Liver (tissue), 9 donors: ENCODE measurements around the gene ABL1. TPM values are rescaled to one million over a fixed set of nuclear protein-coding genes. Genes with fewer than 3 reads are reported as not detected.

ENCODE experiments used
- DNase-seq: peaks from one replicate; pipeline ENCODE4 v3.0.0-alpha.2; 2017; ENCODE audit warnings: low spot score
- H3K27ac ChIP-seq, 2 donors: one replicate each; pipeline ENCODE4 v1.7.0; 2013; ENCODE audit warnings: inconsistent platforms in 2 of 2, low read length in 2 of 2, control low read depth in 1 of 2, low read depth in 1 of 2, mild to moderate bottlenecking in 1 of 2
- H3K27me3 ChIP-seq, 4 donors: one replicate each; pipeline versions ENCODE4 v1.6.1 to v1.7.0; 2013; ENCODE audit warnings: low read length in 3 of 4, inconsistent platforms in 1 of 4, mild to moderate bottlenecking in 1 of 4, moderate library complexity in 1 of 4; ENCODE audit not compliant: control insufficient read depth in 4 of 4, insufficient read depth in 4 of 4
- H3K36me3 ChIP-seq, 4 donors: one replicate each; pipeline versions ENCODE4 v1.6.1 to v1.7.0; 2013; ENCODE audit warnings: low read length in 3 of 4, mild to moderate bottlenecking in 3 of 4, low read depth in 1 of 4, moderate library complexity in 1 of 4; ENCODE audit not compliant: control insufficient read depth in 4 of 4, insufficient read depth in 3 of 4
- H3K4me1 ChIP-seq, 4 donors: one replicate each; pipeline versions ENCODE4 v1.6.1 to v1.7.0; 2013; ENCODE audit warnings: low read length in 3 of 4, mild to moderate bottlenecking in 3 of 4, moderate library complexity in 1 of 4; ENCODE audit not compliant: control insufficient read depth in 4 of 4, insufficient read depth in 4 of 4
- H3K4me3 ChIP-seq, 3 donors: one replicate each; pipeline versions ENCODE4 v1.6.1 to v1.7.0; 2013; ENCODE audit warnings: low read length in 3 of 3, control low read depth in 1 of 3, low read depth in 1 of 3, mild to moderate bottlenecking in 1 of 3
- H3K9ac ChIP-seq, 2 donors: one replicate each; pipeline ENCODE4 v1.7.0; 2013; ENCODE audit warnings: low read length in 2 of 2, mild to moderate bottlenecking in 2 of 2, moderate library complexity in 2 of 2, control low read depth in 1 of 2, low read depth in 1 of 2
- H3K9me3 ChIP-seq, 4 donors: one replicate each; pipeline versions ENCODE4 v1.6.1 to v1.7.0; 2013; ENCODE audit warnings: low read length in 3 of 4; ENCODE audit not compliant: control insufficient read depth in 4 of 4
- EGR1 ChIP-seq, 2 donors: IDR thresholded peaks; 2 replicates each; pipeline ENCODE4 v1.6.1; 2016 to 2018; ENCODE audit warnings: antibody characterized with exemption in 2 of 2, low read depth in 2 of 2
- FOXA1 ChIP-seq: IDR thresholded peaks from 2 replicates; pipeline ENCODE4 v1.6.1; 2016; ENCODE audit warnings: antibody characterized with exemption
- FOXA2 ChIP-seq: IDR thresholded peaks from 2 replicates; pipeline ENCODE4 v1.6.1; 2016; ENCODE audit warnings: antibody characterized with exemption
- GABPA ChIP-seq, 2 donors: IDR thresholded peaks in 1 of 2; conservative IDR thresholded peaks in 1 of 2; 2 replicates each; pipeline ENCODE4 v1.6.1; 2016; ENCODE audit warnings: antibody characterized with exemption in 2 of 2, mild to moderate bottlenecking in 1 of 2, moderate library complexity in 1 of 2
- HNF4A ChIP-seq, 2 donors: conservative IDR thresholded peaks; 2 replicates each; pipeline ENCODE4 v1.6.1; 2016; ENCODE audit warnings: antibody characterized with exemption in 2 of 2, mild to moderate bottlenecking in 2 of 2
- HNF4G ChIP-seq: IDR thresholded peaks from 2 replicates; pipeline ENCODE4 v1.6.1; 2016; ENCODE audit warnings: antibody characterized with exemption
- JUND ChIP-seq, 2 donors: IDR thresholded peaks; 2 replicates each; pipeline ENCODE4 v1.6.1; 2016; ENCODE audit warnings: antibody characterized with exemption in 2 of 2
- NR2F2 ChIP-seq: IDR thresholded peaks from 2 replicates; pipeline ENCODE4 v1.6.1; 2016; ENCODE audit warnings: antibody characterized with exemption
- RAD21 ChIP-seq, 2 donors: IDR thresholded peaks; 2 replicates each; pipeline ENCODE4 v1.6.1; 2016; ENCODE audit warnings: antibody characterized with exemption in 2 of 2, mild to moderate bottlenecking in 2 of 2
- REST ChIP-seq: IDR thresholded peaks from 2 replicates; pipeline ENCODE4 v1.6.1; 2016; ENCODE audit warnings: antibody characterized with exemption, mild to moderate bottlenecking
- RXRA ChIP-seq, 2 donors: IDR thresholded peaks; 2 replicates each; pipeline ENCODE4 v1.6.1; 2017 to 2018; ENCODE audit warnings: antibody characterized with exemption in 2 of 2, mild to moderate bottlenecking in 1 of 2
- SP1 ChIP-seq: IDR thresholded peaks from 2 replicates; pipeline ENCODE4 v1.6.1; 2018; ENCODE audit warnings: antibody characterized with exemption, mild to moderate bottlenecking
- YY1 ChIP-seq: IDR thresholded peaks from 2 replicates; pipeline ENCODE4 v1.6.1; 2016; ENCODE audit warnings: antibody characterized with exemption, mild to moderate bottlenecking
- ZBTB33 ChIP-seq: IDR thresholded peaks from 2 replicates; pipeline ENCODE4 v1.6.1; 2016; ENCODE audit warnings: antibody characterized with exemption
- WGBS: extraction: QIAGEN DNeasy Blood & Tissue Kit; methylation state at CpG from one replicate; pipeline ENCODE4 v1.1.7; 2013; 5-methylcytosine and 5-hydroxymethylcytosine counted together
- polyA plus RNA-seq, 2 donors: library from polyadenylated mRNA; stranded (reverse) in 1 of 2; unstranded in 1 of 2; fragments of 200-250 nt in 1 of 2; fragments of >200 nt in 1 of 2; fragmentation: Nextera tagmentation in 1 of 2; extraction: Ambion mirVana in 1 of 2; gene quantifications; one replicate each; pipeline versions ENCODE4 v1.2.1 to v1.2.3, GENCODE V29; 2013 to 2015
- total RNA-seq, 2 donors: library from RNA; depleted of rRNA; stranded (reverse); fragments of >200 nt; gene quantifications; one replicate each; pipeline ENCODE4 v1.2.3, GENCODE V29; 2014
- TF ChIP-seq, protein P1 (sequence below): IDR thresholded peaks from 2 replicates; pipeline ENCODE4 v1.6.1; 2016; ENCODE audit warnings: antibody characterized with exemption
- TF ChIP-seq, protein P2 (sequence below): IDR thresholded peaks from 2 replicates; pipeline ENCODE4 v1.6.1; 2016; ENCODE audit warnings: antibody characterized with exemption
- donor health status: healthy.
- donor health status: healthy.
- donor health status: healthy.
- donor health status: healthy.
- donor health status: healthy.

Gene ABL1
- total and polyA plus RNA-seq, 4 donors, result 4.2 to 14.2 (median 10.9) TPM

DNA sequence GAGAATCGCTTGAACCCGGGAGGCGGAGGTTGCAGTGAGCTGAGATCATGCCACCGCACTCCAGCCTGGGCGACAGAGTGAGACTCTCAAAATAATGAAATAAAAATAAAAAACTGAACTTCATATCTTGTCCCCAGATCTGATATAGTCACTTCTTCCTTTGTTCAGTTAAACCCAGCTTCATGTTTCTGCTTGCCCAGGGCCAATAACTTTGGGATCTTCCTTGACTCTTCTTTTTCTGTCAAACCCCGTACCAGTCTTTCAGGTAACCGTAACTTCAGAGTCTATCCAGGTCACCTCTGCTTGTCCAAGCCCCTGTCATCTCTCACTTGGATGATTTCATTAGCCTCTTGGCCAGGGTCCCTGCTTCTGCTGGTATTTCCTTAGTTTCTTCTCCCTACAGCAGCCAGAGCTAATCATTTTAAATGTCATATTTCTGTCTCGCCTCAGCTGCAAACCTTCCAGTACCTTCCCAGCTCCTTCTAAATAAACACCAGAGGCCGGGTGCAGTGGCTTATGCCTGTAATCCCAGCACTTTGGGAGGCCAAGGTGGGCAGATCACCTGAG lies 19.7 kb upstream of the ABL1 start:
- no peak for DNase-seq
- Histone ChIP-seq H3K9ac (no peak overlapping the region), H3K9me3 (no peaks in the 10 kb centered on the region), H3K4me1 (no peaks in the 10 kb centered on the region), H3K27ac (no peak overlapping the region), H3K27me3 (no peaks in the 10 kb centered on the region), H3K4me3 (no peak overlapping the region), H3K36me3 (no peaks in the 10 kb centered on the region)
- 90% methylated on average over 9 of the region's 9 CpGs for WGBS
- TF ChIP-seq FOXA2, result no peak

DNA sequence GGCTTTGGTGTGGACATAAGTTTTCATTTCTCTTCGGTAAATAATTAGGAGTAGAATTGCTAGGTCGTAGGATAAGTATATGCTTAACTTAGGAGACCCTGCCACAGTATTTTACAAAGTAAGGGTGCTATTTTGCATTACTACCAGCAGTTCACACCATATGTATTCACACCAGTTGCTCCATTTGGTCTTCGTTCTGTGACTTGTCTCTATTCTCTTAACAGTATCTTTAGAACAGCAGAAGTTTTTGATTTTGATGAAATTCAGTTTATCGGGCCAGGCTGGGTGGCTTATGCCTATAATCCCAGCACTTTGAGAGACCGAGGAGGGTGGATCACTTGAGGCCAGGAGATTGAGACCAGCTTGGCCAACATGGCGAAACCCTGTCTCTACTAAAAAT lies 17.1 kb upstream of the ABL1 start:
- H3K27ac ChIP-seq, result no peak overlapping the region
- H3K9me3 ChIP-seq, result no peaks in the 10 kb centered on the region
- H3K9ac ChIP-seq, result no peak overlapping the region
- H3K36me3 ChIP-seq, result no peaks in the 10 kb centered on the region
- no peaks in the 10 kb centered on the region for H3K4me1 ChIP-seq
- H3K4me3 ChIP-seq, result no peak overlapping the region
- 96% methylated on average over 6 of the region's 6 CpGs for WGBS
- TF ChIP-seq JUND (IDR thresholded peaks at IDR 0.05) (no peak), NR2F2 (no peak), RXRA (IDR thresholded peaks at IDR 0.05) (no peak), HNF4A (conservative IDR thresholded peaks at IDR 0.05) (no peak), EGR1 (IDR thresholded peaks at IDR 0.05; ENCODE audit: low read depth in 2 of 2) (no peak)
- TF ChIP-seq, protein P1, sequence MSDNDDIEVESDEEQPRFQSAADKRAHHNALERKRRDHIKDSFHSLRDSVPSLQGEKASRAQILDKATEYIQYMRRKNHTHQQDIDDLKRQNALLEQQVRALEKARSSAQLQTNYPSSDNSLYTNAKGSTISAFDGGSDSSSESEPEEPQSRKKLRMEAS, result no peak
- no peak for DNase-seq
- no peaks in the 10 kb centered on the region for H3K27me3 ChIP-seq

DNA sequence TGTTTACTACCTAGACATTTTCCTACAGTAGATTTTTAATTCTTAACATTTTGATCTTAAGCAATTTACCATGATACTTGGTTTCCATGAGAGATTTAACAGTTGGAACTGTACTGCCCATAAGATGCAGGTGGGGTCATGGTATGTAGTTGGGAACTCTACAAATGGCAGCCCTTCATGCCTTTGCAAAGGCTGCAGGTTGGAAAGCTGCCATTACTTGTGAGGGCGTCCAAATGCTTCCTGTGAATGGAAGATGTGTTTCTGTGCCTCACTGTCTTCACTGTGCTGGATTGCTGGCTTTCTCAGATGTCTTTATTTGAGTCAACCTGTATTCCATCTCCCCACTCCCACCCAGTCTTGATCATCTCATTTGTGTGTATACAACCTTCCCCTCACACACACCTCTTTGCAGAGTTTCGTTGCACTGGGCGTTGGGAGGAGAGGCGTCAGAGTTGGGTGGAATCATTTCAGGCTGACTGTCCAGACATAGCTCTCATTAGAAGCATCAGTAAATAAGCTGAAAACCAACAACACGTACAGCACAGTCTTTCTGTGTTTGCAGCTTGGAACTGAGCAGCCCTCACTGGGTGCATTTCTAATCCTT lies 14.8 kb upstream of the ABL1 start:
- Histone ChIP-seq H3K36me3 (no peaks in the 10 kb centered on the region), H3K4me3 (no peak overlapping the region), H3K27me3 (no peaks in the 10 kb centered on the region), H3K4me1 (peaks cover 0 to 2% (median 0%) of the 10 kb centered on the region in 4 donors), H3K27ac (no peak overlapping the region), H3K9ac (no peak overlapping the region), H3K9me3 (no peaks in the 10 kb centered on the region)
- TF ChIP-seq JUND (IDR thresholded peaks at IDR 0.05) (no peak), SP1 (no peak), REST (no peak), NR2F2 (no peak), RAD21 (IDR thresholded peaks at IDR 0.05) (no peak), YY1 (no peak), ZBTB33 (no peak), HNF4G (no peak), FOXA1 (no peak), RXRA (IDR thresholded peaks at IDR 0.05) (no peak), FOXA2 (no peak), GABPA (IDR thresholded peaks at IDR 0.05 in 1 of 2, conservative IDR thresholded peaks at IDR 0.05 in 1 of 2) (no peak)
- TF ChIP-seq, protein P2, sequence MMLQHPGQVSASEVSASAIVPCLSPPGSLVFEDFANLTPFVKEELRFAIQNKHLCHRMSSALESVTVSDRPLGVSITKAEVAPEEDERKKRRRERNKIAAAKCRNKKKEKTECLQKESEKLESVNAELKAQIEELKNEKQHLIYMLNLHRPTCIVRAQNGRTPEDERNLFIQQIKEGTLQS, result no peak
- WGBS, result 83% methylated on average over 5 of the region's 5 CpGs
- no peak for DNase-seq
